Gastroesophageal sphincter (tissue), 4 donors: Measurements from ENCODE around the gene SAA1. TPM values are rescaled to one million over a fixed set of nuclear protein-coding genes. Genes with fewer than 3 reads are reported as not detected.

Experiments
- ATAC-seq: fragments of 150-250 bp; one replicate; pipeline ENCODE4 v1.9.1; 2016; ENCODE audit warnings: mild to moderate bottlenecking, moderate library complexity
- H3K27ac ChIP-seq, 4 donors: fragments of 200-600 bp; sonication (generic) in 3 of 4; 1 replicate in 3 of 4; 2 replicates in 1 of 4; pipeline ENCODE4 v1.5.1; 2016 to 2019
- H3K27me3 ChIP-seq: fragments of 200-600 bp; sonication (generic); one replicate; pipeline ENCODE4 v1.5.1; 2019
- H3K36me3 ChIP-seq, 2 donors: fragments of 200-600 bp; sonication (generic); one replicate each; pipeline ENCODE4 v1.5.1; 2019; ENCODE audit warnings: control low read depth in 1 of 2
- H3K4me1 ChIP-seq, 3 donors: fragments of 200-600 bp; sonication (generic); 1 replicate in 2 of 3; 2 replicates in 1 of 3; pipeline ENCODE4 v1.5.1; 2016 to 2019; ENCODE audit warnings: control low read depth in 2 of 3
- H3K4me3 ChIP-seq, 2 donors: fragments of 200-600 bp; sonication (generic); one replicate each; pipeline ENCODE4 v1.5.1; 2019; ENCODE audit warnings: mild to moderate bottlenecking in 1 of 2, moderate library complexity in 1 of 2
- H3K9me3 ChIP-seq, 3 donors: fragments of 200-600 bp; sonication (generic); one replicate each; pipeline ENCODE4 v1.5.1; 2017 to 2019; ENCODE audit warnings: control low read depth in 2 of 3
- CTCF ChIP-seq, 4 experiments: fragments of 200-600 bp in 2 of 4; fragments of 450-650 bp in 2 of 4; sonication (generic) in 1 of 4; IDR thresholded peaks; one replicate each; pipeline ENCODE4 v1.5.1; 2017 to 2019; ENCODE audit warnings: antibody characterized with exemption in 4 of 4, mild to moderate bottlenecking in 2 of 4, moderate library complexity in 2 of 4
- EP300 ChIP-seq: sonication (generic); formaldehyde crosslinking; IDR thresholded peaks from one replicate; pipeline ENCODE4 v1.6.1; 2017; ENCODE audit warnings: antibody characterized with exemption, mild to moderate bottlenecking
- POLR2A ChIP-seq, 2 donors: fragments of 450-650 bp; IDR thresholded peaks; one replicate each; pipeline ENCODE4 v1.6.1; 2017; ENCODE audit warnings: antibody characterized with exemption in 2 of 2, mild to moderate bottlenecking in 2 of 2, moderate library complexity in 1 of 2
- POLR2AphosphoS5 ChIP-seq: sonication (generic); formaldehyde crosslinking; IDR thresholded peaks from one replicate; pipeline ENCODE4 v1.6.1; 2017; ENCODE audit warnings: antibody characterized with exemption
- WGBS, 2 donors: methylation state at CpG; one replicate each; pipeline ENCODE4 v1.1.5; 2018; ENCODE audit warnings: low coverage in 1 of 2; 5-methylcytosine and 5-hydroxymethylcytosine counted together
- total RNA-seq, 4 donors: library from RNA; depleted of rRNA; stranded (reverse); fragments of >200 nt; gene quantifications; one replicate each; pipeline ENCODE4 v1.1.0, GENCODE V29; 2016

The SAA1 gene
- total RNA-seq = 10 to 100 TPM in 2 of 4 donors, 1 to 10 TPM in 1, not detected in 1; 3.6 to 71.7 (median 32.3) TPM

GRCh38 chr11:18265949-18266348, at the start of gene SAA1:
Gene SAA1, plus strand, starts transcription at chr11:18266264. Its CDS starts 624 bp downstream, at chr11:18266888.
- no peak within 1 kb of the TSS for H3K4me3 ChIP-seq
- no peak for ATAC-seq
- no peaks in the 10 kb centered on the region for H3K4me1 ChIP-seq
- no CpG with 5 or more reads among the region's 8 CpGs for WGBS, 2 donors
- H3K27ac ChIP-seq = no peak within 1 kb of the TSS
- TF ChIP-seq POLR2A (IDR thresholded peaks at IDR 0.05) = no peak
- TF ChIP-seq POLR2AphosphoS5 = no peak
- no peak for TF ChIP-seq CTCF (IDR thresholded peaks at IDR 0.05)
- no peak for TF ChIP-seq EP300
- no peaks in the 10 kb centered on the region for H3K27me3 ChIP-seq
- H3K36me3 ChIP-seq = no peaks in the 10 kb centered on the region
- no peaks in the 10 kb centered on the region for H3K9me3 ChIP-seq

DNA sequence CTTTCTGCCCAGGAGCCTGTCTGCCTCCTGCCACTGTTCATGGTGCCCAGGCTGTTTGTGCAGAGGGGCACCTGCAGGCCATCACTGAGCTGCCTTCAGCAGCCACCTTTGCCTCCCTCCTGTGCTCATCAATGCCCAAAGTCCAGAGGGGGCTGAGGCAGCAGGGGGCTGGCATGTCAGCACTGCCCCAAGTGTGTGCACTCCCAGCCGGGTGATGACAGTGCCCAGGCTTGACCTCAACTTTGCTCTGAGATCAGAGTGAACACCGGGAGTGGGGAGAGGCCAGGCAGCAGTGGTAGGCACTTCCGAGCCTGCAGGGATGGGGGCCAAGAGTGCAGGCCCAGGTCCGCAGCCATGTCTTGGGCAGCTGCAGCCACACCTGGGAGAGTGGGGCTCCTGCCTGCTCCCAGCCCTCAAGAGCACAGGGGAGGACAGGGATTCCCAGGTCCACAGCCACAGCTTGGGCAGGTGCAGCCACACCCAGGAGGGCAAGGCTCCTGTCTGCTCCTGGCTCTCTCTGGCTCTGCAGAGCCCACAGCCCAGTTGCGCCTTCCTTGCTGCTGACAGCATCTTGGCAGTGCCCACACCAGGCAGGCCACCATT, 44.7 kb upstream of the SAA1 start:
- TF ChIP-seq CTCF (IDR thresholded peaks at IDR 0.05) = no peak
- Histone ChIP-seq H3K4me1 (no peaks in the 10 kb centered on the region), H3K27me3 (no peaks in the 10 kb centered on the region), H3K9me3 (peaks cover 0 to 6% (median 0%) of the 10 kb centered on the region in 3 donors), H3K36me3 (no peaks in the 10 kb centered on the region), H3K4me3 (no peak overlapping the region), H3K27ac (no peak overlapping the region)
- WGBS, 2 donors = 80% methylated on average over 1 of the region's 5 CpGs
- ATAC-seq = no peak

- no peaks in the 10 kb centered on the region for H3K4me1 ChIP-seq
- no peaks in the 10 kb centered on the region for H3K36me3 ChIP-seq
- no peak overlapping the region for H3K27ac ChIP-seq
- TF ChIP-seq EP300 (no peak), POLR2A (IDR thresholded peaks at IDR 0.05) (no peak), CTCF (IDR thresholded peaks at IDR 0.05) (no peak), POLR2AphosphoS5 (no peak)
- no peaks in the 10 kb centered on the region for H3K9me3 ChIP-seq
- 90 to 96% methylated on average over 3 of the region's 3 CpGs for WGBS, 2 donors
- H3K4me3 ChIP-seq = no peak overlapping the region
- H3K27me3 ChIP-seq = no peaks in the 10 kb centered on the region
- ATAC-seq = no peak
Observed at GRCh38 chr11:18222814-18223421, 43.1 kb upstream of the SAA1 start.

GRCh38 chr11:18223591-18224387, 42.3 kb upstream of the SAA1 start:
- H3K4me3 ChIP-seq = no peak overlapping the region
- no peak for ATAC-seq
- H3K36me3 ChIP-seq = no peaks in the 10 kb centered on the region
- 36 to 80% methylated on average over 3 of the region's 3 CpGs for WGBS, 2 donors
- no peak overlapping the region for H3K27ac ChIP-seq
- no peaks in the 10 kb centered on the region for H3K27me3 ChIP-seq
- H3K4me1 ChIP-seq = no peaks in the 10 kb centered on the region
- no peak for TF ChIP-seq CTCF (IDR thresholded peaks at IDR 0.05)
- no peak for TF ChIP-seq POLR2AphosphoS5
- TF ChIP-seq EP300 = no peak
- TF ChIP-seq POLR2A (IDR thresholded peaks at IDR 0.05) = no peak
- no peaks in the 10 kb centered on the region for H3K9me3 ChIP-seq
